Upper lobe of left lung (tissue), 6 donors: Measurements from ENCODE around the gene TOMM6. TPM values are rescaled to one million over a fixed set of nuclear protein-coding genes. Genes with fewer than 3 reads are reported as not detected.
A peak's percentile ranks its signal among the peaks of the same experiment; 100 is the strongest.
"Not testable (repeated sequence)": the region's sequence is repeated elsewhere in the genome, so short reads cannot be mapped to it uniquely, and the experiment has no call there.

Source experiments
- ATAC-seq, 2 donors: fragments of 200-7000 bp; cut with Tn5 transposase; one replicate each; pipeline ENCODE4 v1.9.1; 2022; ENCODE audit warnings: mild to moderate bottlenecking in 2 of 2, moderate library complexity in 2 of 2; ENCODE audit not compliant: low FRiP score in 2 of 2
- DNase-seq, 2 donors: peaks; one replicate each; pipeline ENCODE4 v3.0.0-alpha.2; 2019 to 2020
- H3K27ac ChIP-seq, 4 donors: fragments of 200-600 bp; sonication (generic); one replicate each; pipeline ENCODE4 v1.5.1; 2016 to 2019
- H3K27me3 ChIP-seq, 4 donors: fragments of 200-600 bp; sonication (generic); one replicate each; pipeline ENCODE4 v1.5.1; 2017 to 2019
- H3K36me3 ChIP-seq, 4 donors: fragments of 200-600 bp; sonication (generic); one replicate each; pipeline ENCODE4 v1.5.1; 2016 to 2019
- H3K4me1 ChIP-seq, 4 donors: fragments of 200-600 bp; sonication (generic); one replicate each; pipeline ENCODE4 v1.5.1; 2018 to 2019
- H3K4me3 ChIP-seq, 4 donors: fragments of 200-600 bp; sonication (generic); one replicate each; pipeline ENCODE4 v1.5.1; 2017 to 2019; ENCODE audit warnings: mild to moderate bottlenecking in 2 of 4, moderate library complexity in 1 of 4
- H3K9me3 ChIP-seq, 4 donors: fragments of 200-600 bp; sonication (generic); one replicate each; pipeline ENCODE4 v1.5.1; 2018 to 2019
- CTCF ChIP-seq, 6 experiments: fragments of 450-650 bp in 4 of 6; fragments of 200-600 bp in 2 of 6; sonication (generic) in 2 of 6; IDR thresholded peaks; one replicate each; pipeline ENCODE4 v1.5.1; 2016 to 2019; ENCODE audit warnings: antibody characterized with exemption in 6 of 6
- EP300 ChIP-seq, 4 donors: sonication (generic); formaldehyde crosslinking; IDR thresholded peaks; one replicate each; pipeline ENCODE4 v1.5.1; 2017; ENCODE audit warnings: antibody characterized with exemption in 4 of 4, control low read depth in 2 of 4
- POLR2A ChIP-seq, 4 donors: fragments of 450-650 bp; IDR thresholded peaks; one replicate each; pipeline ENCODE4 v1.5.1; 2016 to 2017; ENCODE audit warnings: antibody characterized with exemption in 4 of 4, mild to moderate bottlenecking in 2 of 4
- POLR2AphosphoS5 ChIP-seq, 2 donors: sonication (generic); formaldehyde crosslinking; IDR thresholded peaks; one replicate each; pipeline ENCODE4 v1.5.1; 2017; ENCODE audit warnings: antibody characterized with exemption in 2 of 2
- WGBS, 2 donors: methylation state at CpG; one replicate each; pipeline ENCODE4 v1.1.5; 2017 to 2018; 5-methylcytosine and 5-hydroxymethylcytosine counted together
- total RNA-seq, 6 donors: library from RNA; depleted of rRNA in 4 of 6; stranded (reverse); fragments of >200 nt in 4 of 6; gene quantifications; one replicate each; pipeline versions ENCODE4 v1.1.0 to v1.2.1, GENCODE V29; 2016 to 2021
- donor health status: DM: no; HTN: no; CAD: no; lungs with moderate emphysema.
- donor health status: DM: no; HTN: yes; CAD: no; lungs with severe emphysema.

Gene TOMM6
- total RNA-seq, 6 donors from 2014 or later, result 7.3 to 169 (median 96.9) TPM

- H3K9me3 ChIP-seq, result no peaks in the 10 kb centered on the region
- peak in 1 of 2 donors; percentile 81 for DNase-seq
- H3K4me3 ChIP-seq, result no peak overlapping the region
- WGBS, 2 donors, result 95 to 96% methylated on average over 59 to 60 of the region's 74 CpGs
- H3K27me3 ChIP-seq, result no peaks in the 10 kb centered on the region
- no peaks in the 10 kb centered on the region for H3K4me1 ChIP-seq
- TF ChIP-seq EP300 (IDR thresholded peaks at IDR 0.05) (no peak), CTCF (IDR thresholded peaks at IDR 0.05) (no peak)
- no peak for ATAC-seq
- H3K36me3 ChIP-seq, result peaks cover 0 to 16% (median 14%) of the 10 kb centered on the region in 4 donors
- H3K27ac ChIP-seq, result no peak overlapping the region
Observed at GRCh38 chr6:41805830-41806774, 18.6 kb downstream of the TOMM6 start.

GRCh38 chr6:41811095-41811494 is 23.6 kb downstream of the TOMM6 start:
- Histone ChIP-seq H3K4me3 (no peak overlapping the region), H3K27me3 (no peaks in the 10 kb centered on the region), H3K27ac (no peak overlapping the region), H3K36me3 (peaks cover 0 to 7% (median 5%) of the 10 kb centered on the region in 4 donors), H3K9me3 (no peaks in the 10 kb centered on the region), H3K4me1 (no peaks in the 10 kb centered on the region)
- TF ChIP-seq CTCF (IDR thresholded peaks at IDR 0.05), result no peak
- TF ChIP-seq POLR2A (IDR thresholded peaks at IDR 0.05), result no peak
- no peak for TF ChIP-seq POLR2AphosphoS5 (IDR thresholded peaks at IDR 0.05)
- no peak for TF ChIP-seq EP300 (IDR thresholded peaks at IDR 0.05)
- no peak for ATAC-seq
- WGBS, 2 donors, result 89 to 93% methylated on average over 3 of the region's 3 CpGs
- DNase-seq, result no peak

- H3K4me1 ChIP-seq, H3K36me3 ChIP-seq, H3K4me3 ChIP-seq, H3K27ac ChIP-seq, ATAC-seq, H3K9me3 ChIP-seq, H3K27me3 ChIP-seq, DNase-seq: not testable (repeated sequence)
- WGBS, 2 donors, result 92% methylated on average over 13 of the region's 13 CpGs
Observed at GRCh38 chr6:41811946-41812345, 24.5 kb downstream of the TOMM6 start.

- Histone ChIP-seq H3K4me1 (no peaks in the 10 kb centered on the region), H3K36me3 (no peaks in the 10 kb centered on the region), H3K27ac (no peak overlapping the region), H3K27me3 (no peaks in the 10 kb centered on the region), H3K4me3 (no peak overlapping the region), H3K9me3 (no peaks in the 10 kb centered on the region)
- WGBS, 2 donors, result 96 to 97% methylated on average over 2 of the region's 2 CpGs
- ATAC-seq (no peak), DNase-seq (no peak)
- TF ChIP-seq CTCF (IDR thresholded peaks at IDR 0.05), result no peak
Observed at GRCh38 chr6:41813469-41813868, 26.0 kb downstream of the TOMM6 start.

- H3K27me3 ChIP-seq, result no peaks in the 10 kb centered on the region
- ATAC-seq (no peak), DNase-seq (no peak)
- H3K4me3 ChIP-seq, result no peak overlapping the region
- no peak for TF ChIP-seq CTCF (IDR thresholded peaks at IDR 0.05)
- no peak for TF ChIP-seq POLR2A (IDR thresholded peaks at IDR 0.05)
- no peaks in the 10 kb centered on the region for H3K9me3 ChIP-seq
- no peaks in the 10 kb centered on the region for H3K4me1 ChIP-seq
- H3K36me3 ChIP-seq, result no peaks in the 10 kb centered on the region
- 92 to 95% methylated on average over 2 of the region's 2 CpGs for WGBS, 2 donors
- no peak overlapping the region for H3K27ac ChIP-seq
Observed at GRCh38 chr6:41813956-41814355, 26.5 kb downstream of the TOMM6 start.
